ENCODE data around the gene GRHPR.
"Not testable (repeated sequence)": the region's sequence is repeated elsewhere in the genome, so short reads cannot be mapped to it uniquely, and the experiment has no call there.

Gene GRHPR

DNA sequence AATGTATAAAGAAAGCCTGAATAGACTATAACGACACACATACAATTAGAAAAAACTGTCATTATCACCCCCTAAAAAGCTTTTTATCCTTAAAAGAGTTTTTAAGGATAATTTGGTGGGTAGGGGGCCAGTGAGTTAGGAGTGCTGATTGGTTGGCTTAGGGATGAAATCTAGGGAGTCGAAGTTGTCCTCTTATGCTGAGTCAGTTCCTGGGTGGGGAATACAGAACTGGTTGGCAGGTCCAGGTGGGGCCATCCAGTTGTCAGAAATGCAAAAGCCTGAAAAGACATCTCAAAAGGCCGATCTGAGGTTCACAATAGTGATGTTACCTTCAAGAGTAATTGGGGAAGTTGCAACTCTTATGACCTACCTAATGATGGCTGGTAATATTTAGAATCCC lies 29.1 kb downstream of the GRHPR start:
- DNase-seq (ENCODE audit: low spot score): no peak

DNA sequence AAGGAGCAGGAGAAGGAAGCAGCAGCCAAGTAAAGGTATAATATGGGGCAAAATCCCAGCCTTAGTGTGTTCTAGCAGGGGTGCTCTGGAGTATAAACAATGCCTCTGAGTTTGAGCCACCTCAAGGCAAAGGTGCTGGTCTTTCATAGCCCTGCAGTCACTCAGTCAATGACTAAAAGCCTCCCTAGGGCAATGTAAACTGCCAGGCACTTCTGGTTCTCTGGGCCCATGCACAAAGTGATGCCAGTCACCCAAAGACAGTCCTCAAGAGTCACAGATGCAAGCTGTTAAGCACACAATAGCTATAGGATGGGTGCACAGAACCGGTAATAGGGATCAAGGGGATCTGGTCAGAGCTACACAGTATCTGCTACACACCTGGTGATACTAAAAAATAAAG lies 30.1 kb downstream of the GRHPR start:
- DNase-seq (ENCODE audit: low spot score): no peak

DNA sequence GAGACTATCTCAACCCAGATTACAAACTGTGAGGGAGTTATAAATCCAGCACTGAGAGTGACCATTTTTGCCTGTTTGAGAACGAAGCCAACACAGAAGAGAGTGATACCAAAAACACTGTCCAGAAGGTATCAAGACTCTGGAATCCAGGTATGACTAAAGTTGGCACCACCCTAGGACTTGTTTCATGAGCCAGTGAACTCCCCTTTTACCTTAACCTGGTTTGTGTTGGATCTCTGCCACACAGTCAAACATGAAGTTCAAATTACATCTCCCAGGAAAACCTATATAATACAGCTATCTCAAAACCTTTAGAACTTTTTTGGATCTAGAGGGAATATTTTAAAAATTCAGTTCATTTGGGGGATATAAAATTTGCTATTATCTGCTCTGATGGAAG lies 31.3 kb downstream of the GRHPR start:
- no peak for DNase-seq (ENCODE audit: low spot score)

DNA sequence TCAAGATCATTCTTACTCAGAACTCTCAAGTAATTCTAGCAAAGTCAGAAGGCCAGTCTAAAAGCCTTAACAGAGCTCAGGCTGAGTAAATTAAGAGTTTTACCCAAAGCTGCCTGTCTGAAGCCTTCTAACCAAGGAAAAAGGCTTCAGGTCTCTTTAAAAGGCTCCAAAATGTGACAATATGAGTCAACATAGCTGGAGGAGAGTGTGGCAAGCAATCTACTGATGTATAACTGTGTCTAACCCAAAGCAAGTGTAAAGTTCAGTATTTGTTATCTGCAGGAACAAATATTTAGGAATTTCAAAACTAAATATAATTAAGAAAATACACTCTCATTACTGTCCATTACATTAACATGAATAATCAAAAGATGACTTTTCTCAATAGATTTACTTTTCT lies 31.7 kb downstream of the GRHPR start:
- DNase-seq (ENCODE audit: low spot score): no peak

DNA sequence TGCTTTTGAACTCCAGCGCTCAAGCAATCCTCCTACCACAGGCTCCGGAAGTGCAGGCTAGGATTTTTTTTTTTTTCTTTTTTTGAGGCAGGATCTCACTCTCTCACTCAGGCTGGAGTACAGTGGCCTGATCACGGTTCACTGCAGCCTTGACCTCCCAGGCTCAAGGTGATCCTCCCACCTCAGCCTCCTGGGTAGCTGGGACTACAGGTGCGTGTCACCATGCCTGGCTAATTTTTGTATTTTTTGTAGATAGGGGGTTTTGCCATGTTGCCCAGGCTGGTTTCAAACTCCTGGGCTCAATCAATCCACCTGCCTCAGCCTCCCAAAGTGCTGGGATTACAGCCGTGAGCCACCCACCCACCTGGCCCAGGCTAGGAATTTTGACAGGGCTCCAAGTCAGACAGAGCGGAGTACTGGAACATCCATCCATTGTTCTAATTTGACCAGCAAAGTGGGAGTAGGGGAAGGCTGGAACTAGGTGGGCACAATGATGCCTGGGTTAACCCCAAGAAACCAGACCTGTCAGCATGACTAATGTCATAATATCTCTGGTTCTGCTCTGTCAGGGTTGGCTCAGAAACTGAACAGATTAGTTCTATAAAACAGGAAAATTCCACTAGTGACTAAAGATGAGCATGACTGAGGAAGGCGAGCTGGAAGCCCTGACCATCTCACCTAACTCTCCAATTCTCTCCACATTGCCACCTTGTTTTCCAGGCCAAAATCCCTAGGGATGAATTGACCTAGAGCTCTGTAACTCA lies 33.6 kb downstream of the GRHPR start:
- DNase-seq (ENCODE audit: low spot score): no peak

DNA sequence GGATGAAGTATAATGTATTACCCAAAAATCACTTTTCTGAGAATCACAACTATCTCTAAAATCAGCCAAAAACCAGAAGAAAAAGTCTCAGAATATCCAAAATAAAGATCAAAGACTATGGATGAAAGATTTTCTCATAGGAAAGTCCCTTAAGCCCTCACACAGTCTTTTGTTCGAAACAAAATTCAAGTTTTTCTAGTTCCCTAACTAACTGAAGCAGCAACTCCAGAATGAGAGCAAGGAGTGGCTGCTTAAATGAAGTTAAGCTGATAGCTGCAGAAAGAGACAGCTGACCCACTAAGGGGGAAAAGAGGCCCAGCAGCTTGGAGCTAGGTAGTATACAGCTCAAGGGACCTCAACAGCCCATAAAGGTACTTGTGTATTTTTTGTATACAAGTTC lies 34.3 kb downstream of the GRHPR start:
- DNase-seq (ENCODE audit: low spot score): no peak

DNA sequence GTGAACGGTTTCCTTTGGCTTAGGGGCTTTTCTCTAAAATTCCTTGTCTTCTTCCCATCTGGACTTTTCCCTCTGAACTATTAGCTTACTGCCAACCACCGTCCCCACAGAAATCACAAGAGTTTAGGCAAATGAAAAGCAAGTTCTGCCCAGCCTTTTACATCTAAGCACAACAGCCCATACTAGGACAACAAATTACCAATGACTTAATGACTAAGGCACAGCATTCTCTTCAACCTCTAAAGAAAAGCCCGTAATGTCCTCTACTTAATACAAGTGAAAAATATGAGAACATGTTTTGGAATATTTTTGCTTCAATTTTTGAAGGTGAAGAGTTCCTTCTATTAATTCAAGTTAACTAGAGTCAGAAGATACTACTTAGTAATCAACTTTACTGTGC lies 41.5 kb downstream of the GRHPR start:
- DNase-seq (ENCODE audit: low spot score): no peak

DNA sequence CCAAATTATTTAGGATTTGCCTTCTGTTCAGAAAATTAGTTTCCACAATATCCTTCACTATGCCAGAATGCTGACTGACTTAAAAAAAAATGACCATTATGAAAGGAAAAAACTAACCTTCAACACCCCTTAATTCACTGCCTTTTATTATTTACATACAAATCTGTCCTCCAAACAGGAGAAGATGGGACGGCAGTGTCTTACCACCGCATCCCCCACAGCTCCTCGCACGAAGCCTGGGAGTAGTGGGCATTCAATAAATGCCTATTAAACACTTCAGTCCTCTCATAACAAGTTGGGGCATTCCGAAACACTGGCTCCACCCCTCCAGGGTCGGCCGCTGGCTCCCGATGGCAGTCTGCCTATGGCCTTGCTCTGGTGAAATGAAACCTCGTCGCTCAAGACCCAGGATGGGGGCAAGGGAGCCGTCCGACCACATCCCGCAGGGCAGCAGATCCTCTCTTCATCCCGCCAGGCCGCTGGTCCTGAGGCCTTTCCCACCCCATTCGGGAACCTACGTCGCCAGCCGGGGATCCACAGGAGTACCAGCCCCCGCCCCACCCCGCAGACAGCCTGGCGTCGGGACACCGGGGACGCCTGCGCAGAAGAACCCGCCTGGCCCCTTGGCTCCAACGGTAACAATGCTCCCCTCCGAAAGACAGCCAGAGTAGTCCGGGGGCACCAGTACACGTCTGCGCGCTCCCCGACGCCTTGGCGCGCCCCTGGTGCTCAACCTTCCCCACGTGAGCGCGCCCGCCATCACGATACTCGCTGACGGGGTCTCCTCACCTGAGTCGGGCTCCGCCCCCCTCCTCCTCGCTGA lies 42.1 kb downstream of the GRHPR start:
- DNase-seq (ENCODE audit: low spot score): peak; percentile 35

DNA sequence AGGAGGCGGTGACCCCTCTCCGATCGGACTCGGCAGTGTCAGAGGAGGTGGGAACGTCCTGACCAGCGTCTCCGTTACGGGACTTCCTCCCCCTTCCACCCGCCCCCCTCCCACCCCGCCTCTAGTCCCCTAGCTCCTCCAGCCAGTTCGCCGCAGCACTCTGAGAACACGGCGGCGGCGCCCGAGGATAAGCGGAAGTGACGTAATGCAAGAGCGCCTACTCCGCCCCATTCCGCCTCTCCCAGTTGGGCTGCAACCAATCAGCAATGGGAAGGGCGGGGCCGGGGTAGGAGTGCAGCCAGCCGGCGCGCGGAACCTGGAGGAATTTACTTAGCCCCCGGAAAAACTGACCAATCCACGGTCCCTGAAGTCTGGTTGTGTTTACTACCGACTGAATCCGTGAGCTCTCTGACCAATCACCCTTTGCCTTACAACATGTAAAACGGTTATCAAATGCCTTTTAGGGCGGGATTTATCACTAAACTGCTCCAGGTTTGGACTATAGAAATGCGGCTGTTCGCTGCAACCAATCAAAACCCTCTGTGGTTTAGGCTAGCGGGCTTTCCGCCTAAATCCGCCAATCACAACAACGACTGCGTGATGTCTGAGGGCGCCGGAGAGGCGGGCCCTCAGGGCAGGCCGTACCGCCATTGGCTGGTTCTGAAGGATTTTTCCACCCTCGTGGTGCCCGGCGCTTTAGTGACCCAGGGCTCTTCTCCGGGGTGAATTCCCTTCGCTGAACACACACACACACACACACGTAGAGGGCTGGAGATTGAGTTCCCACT lies 42.9 kb downstream of the GRHPR start, which contains the start of gene ZBTB5:
Gene ZBTB5, minus strand, starts transcription at position 202 of the 788 bp plus-strand sequence. CDS start 22,899 bp downstream, outside the sequence.
- peak; percentile 98 for DNase-seq (ENCODE audit: low spot score)

DNA sequence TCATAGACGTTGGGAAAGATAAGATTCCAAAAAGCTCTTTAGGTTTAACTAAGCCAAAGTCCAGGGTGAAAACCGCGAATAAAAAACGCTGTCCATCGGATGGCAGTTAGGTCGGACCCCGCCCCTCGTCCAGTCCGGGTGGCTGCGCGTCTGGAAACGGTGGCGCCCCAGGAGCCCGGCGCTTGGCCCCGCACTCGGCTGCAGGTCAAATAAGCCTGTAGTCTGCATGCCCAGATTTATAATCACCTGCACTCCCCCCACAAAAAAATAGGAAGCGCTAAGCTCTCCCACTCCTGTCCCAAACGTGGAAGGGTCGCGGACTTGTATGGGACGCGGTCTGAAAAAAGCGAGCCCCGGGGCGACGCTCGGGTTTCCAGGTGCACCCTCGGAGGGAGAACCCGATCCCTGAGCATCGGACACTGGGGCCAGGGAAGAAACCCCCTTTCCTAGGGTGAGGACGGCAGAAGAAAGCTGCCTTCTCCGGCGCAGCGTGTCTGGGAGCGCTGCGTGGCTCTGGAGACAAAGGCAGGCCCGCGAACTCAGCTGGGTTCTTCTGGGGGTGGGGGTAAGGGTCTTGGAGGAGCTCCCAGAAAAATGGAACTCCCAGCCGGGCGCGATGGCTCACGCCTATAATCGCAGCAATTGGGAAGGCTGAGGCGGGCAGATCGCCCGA lies 43.7 kb downstream of the GRHPR start:
- DNase-seq (ENCODE audit: low spot score): peak; percentile 23

DNA sequence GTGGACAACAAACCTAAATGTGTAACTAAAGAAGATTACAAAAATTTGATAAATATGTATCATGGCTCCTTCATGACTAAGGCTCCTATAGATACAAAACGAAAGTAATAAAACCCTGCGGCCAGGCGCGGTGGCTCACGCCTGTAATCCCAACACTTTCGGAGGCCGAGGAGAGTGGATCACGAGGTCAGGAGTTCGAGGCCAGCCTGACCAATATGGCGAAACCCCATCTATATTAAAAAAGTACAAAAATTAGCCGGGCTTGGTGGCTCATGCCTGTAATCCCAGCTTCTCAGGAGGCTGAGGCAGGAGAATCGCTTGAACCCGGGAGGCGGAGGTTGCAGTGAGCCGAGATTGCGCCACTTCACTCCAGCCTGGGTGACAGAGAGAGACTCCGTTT lies 45.0 kb downstream of the GRHPR start:
- not testable (repeated sequence) for DNase-seq (ENCODE audit: low spot score)

DNA sequence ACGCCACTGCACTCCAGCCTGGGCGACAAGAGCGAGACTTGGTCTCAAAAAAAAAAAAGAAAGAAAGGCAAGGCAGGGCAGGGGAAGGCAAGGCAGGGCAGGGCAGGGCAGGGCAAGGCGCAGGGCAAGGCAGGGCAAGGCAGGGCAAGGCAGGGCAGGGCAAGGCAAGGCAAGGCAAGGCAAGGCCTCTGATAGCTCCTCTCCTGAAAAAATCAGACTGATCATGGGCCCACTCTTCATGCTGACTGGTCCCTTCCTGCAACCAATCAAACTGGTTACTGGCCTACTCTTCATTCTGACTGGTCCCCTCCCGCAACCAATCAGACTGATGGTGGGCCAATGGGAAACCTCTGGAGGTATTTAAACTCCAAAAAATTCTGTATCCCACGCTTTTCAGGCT lies 46.1 kb downstream of the GRHPR start:
- DNase-seq (ENCODE audit: low spot score): no peak

DNA sequence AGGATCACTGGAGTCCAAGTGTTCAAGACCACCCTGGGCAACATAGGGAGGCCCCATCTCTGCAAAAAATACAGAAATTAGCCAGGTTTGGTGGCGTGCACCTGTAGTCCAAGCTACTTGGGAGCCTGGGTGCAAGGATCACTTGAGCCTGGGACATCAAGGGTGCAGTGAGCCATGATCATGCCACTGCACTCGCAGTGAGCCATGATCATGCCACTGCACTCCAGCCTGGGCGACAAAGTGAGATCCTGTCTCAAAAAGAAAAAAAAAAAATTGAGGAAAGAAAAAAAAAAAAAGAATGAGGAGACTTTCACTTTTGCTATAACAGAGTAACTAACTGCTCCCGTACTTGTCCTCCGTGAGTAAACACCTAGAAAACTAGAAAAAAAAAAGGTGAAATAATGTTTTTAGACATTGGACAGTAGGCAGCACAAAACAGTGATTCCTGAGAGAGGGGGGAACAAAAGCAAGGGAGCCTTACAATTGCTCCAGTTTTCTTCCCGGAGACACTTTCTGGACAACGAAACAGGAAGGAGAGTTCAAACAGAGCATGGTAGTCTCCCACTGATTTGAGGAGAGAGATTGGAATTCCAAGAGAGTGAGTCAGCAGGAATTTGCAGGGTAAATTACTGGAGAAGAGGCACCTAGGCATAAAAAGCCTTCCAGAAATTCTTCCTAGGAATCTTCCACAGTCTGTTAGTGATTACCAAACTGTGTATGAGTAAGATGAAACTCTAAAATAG lies 49.6 kb downstream of the GRHPR start:
- DNase-seq (ENCODE audit: low spot score): no peak

DNA sequence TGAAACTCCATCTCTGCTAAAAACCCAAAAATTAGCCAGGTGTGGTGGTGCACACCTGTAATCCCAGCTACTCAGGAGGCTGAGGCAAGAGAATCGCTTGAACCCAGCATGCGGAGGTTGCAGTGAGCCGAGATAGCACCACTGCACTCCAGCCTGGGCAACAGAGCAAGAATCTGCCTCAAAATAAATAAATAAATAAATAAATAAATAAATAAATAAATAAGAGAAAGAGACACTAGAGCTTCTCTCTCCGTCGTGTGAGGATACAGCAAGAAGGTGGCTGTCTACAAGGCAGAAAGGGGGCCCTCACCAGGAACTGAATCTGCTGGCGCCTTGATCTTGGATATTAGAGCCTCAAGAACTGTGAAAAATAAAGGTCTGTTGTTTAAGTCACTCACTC lies 51.5 kb downstream of the GRHPR start:
- DNase-seq (ENCODE audit: low spot score): not testable (repeated sequence)

DNA sequence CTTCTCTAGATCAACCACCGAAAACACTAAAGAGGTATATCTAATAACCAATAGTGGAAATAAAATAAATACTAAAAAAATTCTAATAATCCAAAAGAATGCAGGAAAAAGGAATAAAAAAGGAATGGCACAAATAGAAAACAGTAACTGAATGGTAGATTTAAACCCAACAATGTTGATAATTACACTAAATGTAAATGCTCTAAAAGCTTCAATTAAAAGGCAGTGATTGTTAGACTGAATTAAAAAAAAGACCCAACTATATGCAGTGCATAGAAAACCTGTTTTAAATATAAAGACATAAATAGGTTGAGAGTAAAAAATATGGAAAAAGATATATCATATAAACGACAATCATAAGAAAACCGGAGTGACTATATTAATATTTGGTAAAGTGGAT lies 51.9 kb downstream of the GRHPR start:
- no peak for DNase-seq (ENCODE audit: low spot score)

DNA sequence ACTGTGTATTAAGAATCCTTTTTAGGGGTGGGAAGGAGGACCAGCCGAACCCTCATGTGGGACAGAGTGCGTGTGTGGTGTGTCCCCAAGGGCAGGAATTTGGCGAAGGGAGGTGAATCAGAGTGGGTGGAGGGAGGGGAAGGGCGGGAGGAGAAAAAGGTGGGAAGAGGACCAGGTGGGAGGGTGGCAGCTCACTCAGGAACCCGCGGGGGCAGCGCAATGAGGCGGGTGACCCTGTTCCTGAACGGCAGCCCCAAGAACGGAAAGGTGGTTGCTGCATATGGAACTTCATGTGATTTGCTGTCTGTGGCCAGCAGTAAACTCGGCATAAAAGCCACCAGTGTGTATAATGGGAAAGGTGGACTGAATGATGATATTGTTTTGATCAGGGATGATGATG lies 54.4 kb downstream of the GRHPR start:
- no peak for DNase-seq (ENCODE audit: low spot score)

DNA sequence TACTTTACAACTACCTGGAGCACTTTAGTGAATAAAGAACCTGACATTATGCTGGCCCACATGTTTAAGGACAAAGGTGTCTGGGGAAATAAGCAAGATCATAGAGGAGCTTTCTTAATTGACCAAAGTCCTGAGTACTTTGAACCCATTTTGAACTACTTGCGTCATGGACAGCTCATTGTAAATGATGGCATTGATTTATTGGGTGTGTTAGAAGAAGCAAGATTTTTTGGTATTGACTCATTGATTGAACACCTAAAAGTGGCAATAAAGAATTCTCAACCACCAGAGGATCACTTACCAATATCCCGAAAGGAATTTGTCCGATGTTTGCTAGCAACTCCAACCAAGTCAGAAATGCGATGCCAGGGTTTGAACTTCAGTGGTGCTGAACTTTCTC lies 54.9 kb downstream of the GRHPR start:
- not testable (repeated sequence) for DNase-seq (ENCODE audit: low spot score)

DNA sequence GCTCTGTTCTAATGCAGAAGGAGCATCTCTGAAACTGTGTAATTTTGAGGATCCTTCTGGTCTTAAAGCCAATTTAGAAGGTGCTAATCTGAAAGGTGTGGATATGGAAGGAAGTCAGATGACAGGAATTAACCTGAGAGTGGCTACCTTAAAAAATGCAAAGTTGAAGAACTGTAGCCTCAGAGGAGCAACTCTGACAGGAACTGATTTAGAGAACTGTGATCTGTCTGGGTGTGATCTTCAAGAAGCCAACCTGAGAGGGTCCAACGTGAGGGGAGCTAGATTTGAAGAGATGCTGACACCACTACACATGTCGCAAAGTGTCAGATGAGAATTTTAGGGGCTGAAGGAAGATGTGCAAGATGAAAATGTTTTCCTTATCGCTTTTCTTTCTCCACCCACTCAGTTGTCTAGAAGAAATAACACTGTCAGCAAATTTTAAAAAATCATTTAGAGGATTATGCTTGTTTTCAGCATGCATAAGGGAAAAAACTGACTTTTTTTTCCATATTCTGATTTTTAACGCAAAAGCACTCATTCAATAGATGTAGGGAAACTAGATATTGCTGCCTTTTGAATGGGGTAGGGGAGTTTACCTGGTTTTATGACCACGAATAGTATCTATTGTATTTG lies 55.6 kb downstream of the GRHPR start:
- not testable (repeated sequence) for DNase-seq (ENCODE audit: low spot score)

DNA sequence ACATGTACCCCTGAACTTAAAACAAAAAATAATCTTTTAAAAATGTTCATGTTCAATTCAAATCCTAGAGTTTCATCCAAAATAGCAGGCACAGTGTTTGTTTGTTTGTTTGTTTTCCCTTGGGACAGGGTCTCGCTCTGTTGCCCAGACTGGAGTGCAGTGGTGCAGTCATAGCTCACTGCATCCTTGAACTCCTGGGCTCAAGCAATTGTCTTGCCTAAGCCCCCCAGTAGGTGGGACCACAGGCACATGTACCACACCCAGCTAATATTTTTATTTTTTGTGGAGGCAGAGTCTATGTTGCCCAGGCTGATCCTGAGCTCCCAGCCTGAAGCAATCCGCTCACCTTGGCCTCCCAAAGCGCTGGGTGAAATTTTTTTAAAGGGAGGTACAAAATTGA lies 58.3 kb downstream of the GRHPR start:
- no peak for DNase-seq (ENCODE audit: low spot score)

DNA sequence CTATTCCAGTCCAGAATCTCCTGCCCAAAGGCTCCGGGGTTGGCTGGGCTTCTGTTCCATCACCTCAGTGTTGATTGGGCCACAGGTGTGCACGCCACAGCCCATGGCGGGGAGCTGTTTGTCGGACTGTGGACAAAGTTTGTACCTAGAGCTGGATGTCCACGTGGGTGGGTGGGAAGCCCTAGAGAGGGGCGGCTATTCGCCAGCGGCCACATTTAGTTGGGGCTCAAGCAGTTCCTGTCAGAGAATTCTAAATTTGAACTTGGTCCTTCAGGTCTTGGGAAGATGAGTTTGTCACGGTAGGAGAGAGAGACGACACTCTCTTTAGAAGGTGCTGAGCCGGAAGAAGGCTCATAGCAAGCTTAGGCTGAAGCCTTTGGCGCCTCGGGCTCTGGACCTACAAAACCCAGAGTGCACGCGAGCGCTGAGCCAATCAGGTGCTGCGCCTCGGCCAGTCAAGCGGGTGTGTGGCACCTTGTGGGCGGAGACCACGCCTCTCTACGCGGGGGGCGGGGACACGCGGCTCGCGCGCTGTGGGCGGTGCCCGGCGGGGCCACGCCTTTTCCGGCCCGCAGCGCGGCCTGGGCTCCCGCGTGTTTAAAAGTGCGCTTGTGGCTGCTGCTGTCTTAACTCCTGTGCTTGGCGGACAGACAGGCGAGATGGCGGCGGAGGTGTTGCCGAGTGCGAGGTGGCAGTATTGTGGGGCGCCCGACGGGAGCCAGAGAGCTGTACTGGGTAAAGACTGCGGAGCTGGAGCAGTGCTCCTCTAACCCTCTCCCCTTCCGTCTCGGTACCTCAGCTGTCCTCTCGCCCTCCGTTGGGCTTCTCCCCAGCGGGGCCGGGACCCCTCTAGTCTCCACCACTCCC lies 63.1 kb downstream of the GRHPR start, which contains the start of gene POLR1E:
Gene POLR1E, plus strand, starts transcription at position 560 of the 867 bp plus-strand sequence. Its CDS starts 100 bp downstream, at position 660.
- peak; percentile 95 for DNase-seq (ENCODE audit: low spot score)

Data from hematopoietic multipotent progenitor cell treated with erythropoietin and hydrocortisone succinate and interleukin-3 and kit ligand, for 15 days (in vitro differentiated cells).